ENCODE data around the gene NMB.
A peak's percentile ranks its signal among the peaks of the same experiment; 100 is the strongest.
"Not testable (repeated sequence)": the region's sequence is repeated elsewhere in the genome, so short reads cannot be mapped to it uniquely, and the experiment has no call there.

NMB gene

GRCh38 chr15:84643838-84644237 lies 14.2 kb downstream of the NMB start:
- no peak for TF ChIP-seq ARNTL (CRISPR knock-in tag; IDR thresholded peaks at IDR 0.05; ENCODE audit: borderline replicate concordance, low read depth)
- TF ChIP-seq ZNF70 (CRISPR knock-in tag; IDR thresholded peaks at IDR 0.05) = no peak
- no peak for TF ChIP-seq RARB (CRISPR knock-in tag; IDR thresholded peaks at IDR 0.05)
- no peak for TF ChIP-seq GLIS3 (CRISPR knock-in tag; IDR thresholded peaks at IDR 0.05)
- no peak for TF ChIP-seq TOX (CRISPR knock-in tag; IDR thresholded peaks at IDR 0.05; ENCODE audit: borderline replicate concordance)
- TF ChIP-seq CREB5 (CRISPR knock-in tag; IDR thresholded peaks at IDR 0.05; ENCODE audit: low read depth) = no peak
- no peak for TF ChIP-seq TCF4 (CRISPR knock-in tag; IDR thresholded peaks at IDR 0.05; ENCODE audit: borderline replicate concordance)
- TF ChIP-seq PATZ1 (CRISPR knock-in tag; IDR thresholded peaks at IDR 0.05; ENCODE audit: borderline replicate concordance) = no peak
- no peak for TF ChIP-seq ESRRG (CRISPR knock-in tag; IDR thresholded peaks at IDR 0.05)
- TF ChIP-seq CSRNP3 (CRISPR knock-in tag; IDR thresholded peaks at IDR 0.05) = no peak
- TF ChIP-seq PPARA (CRISPR knock-in tag; IDR thresholded peaks at IDR 0.05; ENCODE audit: borderline replicate concordance) = no peak
- no peak for TF ChIP-seq SNAI2 (CRISPR knock-in tag; IDR thresholded peaks at IDR 0.05)
- TF ChIP-seq OSR1 (CRISPR knock-in tag; IDR thresholded peaks at IDR 0.05) = no peak
- TF ChIP-seq TSHZ2 (CRISPR knock-in tag; IDR thresholded peaks at IDR 0.05) = no peak
- no peak for TF ChIP-seq ZFP3 (CRISPR knock-in tag; IDR thresholded peaks at IDR 0.05)
- TF ChIP-seq POU6F1 (CRISPR knock-in tag; IDR thresholded peaks at IDR 0.05; ENCODE audit: borderline replicate concordance, low read depth) = no peak
- TF ChIP-seq ISL1 (CRISPR knock-in tag; IDR thresholded peaks at IDR 0.05) = no peak
- TF ChIP-seq ZNF565 (CRISPR knock-in tag; conservative IDR thresholded peaks at IDR 0.05; ENCODE audit: low read depth) = no peak
- ATAC-seq = no peak

GRCh38 chr15:84642640-84643039 lies 15.4 kb downstream of the NMB start:
- not testable (repeated sequence) for ATAC-seq

- ATAC-seq = not testable (repeated sequence)
Observed at GRCh38 chr15:84641871-84642270, 16.1 kb downstream of the NMB start.

GRCh38 chr15:84638103-84638502 lies 19.9 kb downstream of the NMB start:
- TF ChIP-seq ZFP30 (CRISPR knock-in tag; IDR thresholded peaks at IDR 0.05) (no peak), TOX (CRISPR knock-in tag; IDR thresholded peaks at IDR 0.05; ENCODE audit: borderline replicate concordance) (no peak)
- peak; percentile 7; the same call in 1 of the 3 replicates for ATAC-seq
